Cardiac muscle cell (in vitro differentiated cells and primary cell): Measurements from ENCODE around the gene EIF4H. TPM values are rescaled to one million over a fixed set of nuclear protein-coding genes. Genes with fewer than 3 reads are reported as not detected.
"Not testable (repeated sequence)": the region's sequence is repeated elsewhere in the genome, so short reads cannot be mapped to it uniquely, and the experiment has no call there.

Experiments
- DNase-seq, 2 donors: peaks; one replicate each; pipeline versions ENCODE4 v3.0.0 to v3.0.0-alpha.2; 2010 to 2017; ENCODE audit warnings: low read depth in 1 of 2, low spot score in 1 of 2
- H3K27ac ChIP-seq: fragments of 200-600 bp; sonication (generic); 2 replicates; pipeline ENCODE4 v1.5.1; 2016
- H3K27me3 ChIP-seq: fragments of 200-600 bp; sonication (generic); 2 replicates; pipeline ENCODE4 v1.6.0; 2016; ENCODE audit warnings: control low read depth
- H3K36me3 ChIP-seq: fragments of 200-600 bp; sonication (generic); 2 replicates; pipeline ENCODE4 v1.5.1; 2016; ENCODE audit warnings: control low read depth
- H3K4me1 ChIP-seq: fragments of 200-600 bp; sonication (generic); 2 replicates; pipeline ENCODE4 v1.8.1; 2017; ENCODE audit warnings: low read depth, mild to moderate bottlenecking, mixed run types
- H3K4me3 ChIP-seq: fragments of 200-600 bp; sonication (generic); 2 replicates; pipeline ENCODE4 v1.5.1; 2016; ENCODE audit warnings: mild to moderate bottlenecking
- H3K9me3 ChIP-seq: fragments of 200-600 bp; sonication (generic); 2 replicates; pipeline ENCODE4 v1.5.1; 2017; ENCODE audit warnings: low read depth, mild to moderate bottlenecking, control low read depth
- CTCF ChIP-seq: IDR thresholded peaks from 2 replicates; pipeline ENCODE4 v1.5.1; 2012; ENCODE audit warnings: low read depth, mild to moderate bottlenecking, low read length
- polyA plus RNA-seq: library from polyadenylated mRNA; unstranded; fragments of >200 nt; fragmentation: Nextera tagmentation; extraction: Ambion mirVana; gene quantifications from 2 replicates; pipeline ENCODE4 v1.2.1, GENCODE V29; 2016
- total RNA-seq: library from RNA; depleted of rRNA; stranded (reverse); fragments of >200 nt; gene quantifications from 2 replicates; pipeline ENCODE4 v1.2.3, GENCODE V29; 2016

Gene EIF4H
- total and polyA plus RNA-seq, 2 experiments from 2014 or later, result 323 to 330 TPM

- Histone ChIP-seq H3K27me3 (no peaks in the 10 kb centered on the region), H3K27ac (no peak overlapping the region), H3K4me3 (no peak overlapping the region), H3K9me3 (no peaks in the 10 kb centered on the region), H3K36me3 (no peaks in the 10 kb centered on the region), H3K4me1 (peaks cover 4% of the 10 kb centered on the region)
- TF ChIP-seq CTCF, result peak; percentile 51
- DNase-seq, result peak; percentile 36 to 65
Measured at GRCh38 chr7:74164985-74165456, 9.1 kb upstream of the EIF4H start.

- Histone ChIP-seq H3K27ac (no peak overlapping the region), H3K27me3 (no peaks in the 10 kb centered on the region), H3K36me3 (no peaks in the 10 kb centered on the region), H3K4me1 (peaks cover 4% of the 10 kb centered on the region), H3K9me3 (no peaks in the 10 kb centered on the region), H3K4me3 (no peak overlapping the region)
- no peak for DNase-seq
- TF ChIP-seq CTCF, result no peak
Measured at GRCh38 chr7:74165867-74166593, 8.1 kb upstream of the EIF4H start.

- not testable (repeated sequence) for H3K27me3 ChIP-seq, H3K27ac ChIP-seq, H3K9me3 ChIP-seq, H3K36me3 ChIP-seq, H3K4me1 ChIP-seq, DNase-seq, H3K4me3 ChIP-seq
Measured at GRCh38 chr7:74167324-74167723, 6.8 kb upstream of the EIF4H start.

- Histone ChIP-seq H3K27ac (no peak overlapping the region), H3K9me3 (no peaks in the 10 kb centered on the region), H3K36me3 (no peaks in the 10 kb centered on the region), H3K4me1 (peaks cover 5% of the 10 kb centered on the region), H3K4me3 (peak overlapping the region; percentile 55), H3K27me3 (no peaks in the 10 kb centered on the region)
- TF ChIP-seq CTCF, result no peak
- no peak for DNase-seq
Measured at GRCh38 chr7:74173074-74173473, 1.1 kb upstream of the EIF4H start.

- peaks cover 5% of the 10 kb centered on the region for H3K4me1 ChIP-seq
- H3K27me3 ChIP-seq, result no peaks in the 10 kb centered on the region
- TF ChIP-seq CTCF, result no peak
- H3K4me3 ChIP-seq, result peak overlapping the region; percentile 55
- H3K9me3 ChIP-seq, result no peaks in the 10 kb centered on the region
- H3K27ac ChIP-seq, result peak overlapping the region; percentile 98
- DNase-seq, result no peak
- no peaks in the 10 kb centered on the region for H3K36me3 ChIP-seq
Measured at GRCh38 chr7:74173491-74173865, 678 bp upstream of the EIF4H start.

- Histone ChIP-seq H3K4me1 (peaks cover 5% of the 10 kb centered on the region), H3K4me3 (peak overlapping the region; percentile 55), H3K9me3 (no peaks in the 10 kb centered on the region), H3K27me3 (no peaks in the 10 kb centered on the region), H3K27ac (peak overlapping the region; percentile 98), H3K36me3 (no peaks in the 10 kb centered on the region)
- DNase-seq, result peak; percentile 66 to 73
- TF ChIP-seq CTCF, result peak; percentile 10
Measured at GRCh38 chr7:74174606-74175082, 488 bp downstream of the EIF4H start.
